ENCODE measurements around the gene MDFIC2. TPM values are rescaled to one million over a fixed set of nuclear protein-coding genes. Genes with fewer than 3 reads are reported as not detected.
A peak's percentile ranks its signal among the peaks of the same experiment; 100 is the strongest.
"Not testable (repeated sequence)": the region's sequence is repeated elsewhere in the genome, so short reads cannot be mapped to it uniquely, and the experiment has no call there.

Gene MDFIC2
- total and polyA plus RNA-seq, 2 of the 13 experiments (the other 11 are each of a cell fraction or from before 2014, with no cell fraction given): not detected

DNA sequence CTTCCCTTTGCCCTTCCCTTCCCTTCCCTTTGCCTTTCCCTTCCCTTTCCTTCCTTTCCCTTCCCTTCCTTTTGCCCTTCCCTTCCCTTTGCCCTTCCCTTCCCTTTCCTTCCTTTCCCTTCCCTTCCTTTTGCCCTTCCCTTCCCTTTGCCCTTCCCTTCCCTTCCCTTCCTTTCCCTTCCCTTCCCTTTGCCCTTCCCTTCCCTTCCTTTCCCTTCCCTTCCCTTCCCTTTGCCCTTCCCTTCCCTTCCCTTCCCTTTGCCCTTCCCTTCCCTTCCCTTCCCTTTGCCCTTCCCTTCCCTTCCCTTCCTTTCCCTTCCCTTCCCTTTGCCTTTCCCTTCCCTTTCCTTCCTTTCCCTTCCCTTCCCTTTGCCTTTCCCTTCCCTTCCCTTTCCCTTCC lies 101.2 kb downstream of the MDFIC2 start:
- intact Hi-C loops (cut with micrococcal nuclease; ENCODE audit: unreplicated experiment); H3K36me3 ChIP-seq (replicated peaks in 1 of 2; ENCODE audit: control insufficient read depth in 1 of 2, insufficient read depth in 2 of 2, low read length in 2 of 2); H3K4me1 ChIP-seq (ENCODE audit: insufficient read depth, low read length); H3K9me3 ChIP-seq (ENCODE audit: low read length); in situ Hi-C loops (cut with HindIII; ENCODE audit: extremely low pct_ligation_motif_present, low pct_unique_long_range_greater_than_20kb); H3K4me3 ChIP-seq (replicated peaks in 1 of 3; ENCODE audit: insufficient read depth in 1 of 3, low read depth in 2 of 3, low read length in 3 of 3); FAIRE-seq; H2AFZ ChIP-seq (ENCODE audit: low read length); POLR2A ChIA-PET; DNase-seq (ENCODE audit: low spot score); H3K9ac ChIP-seq (ENCODE audit: insufficient read depth, low read depth, low read length); CTCF ChIA-PET (ENCODE audit: low intra/inter-chr PET ratio, low total read pairs); ATAC-seq; H3K4me2 ChIP-seq (ENCODE audit: low read depth, low read length); H4K20me1 ChIP-seq (ENCODE audit: insufficient read depth, low read length); H3K79me2 ChIP-seq (ENCODE audit: insufficient read depth, low read length); H3K27ac ChIP-seq (ENCODE audit: extremely low read length, insufficient read depth, low read length); BruUV-seq (replicated peaks); H3K27me3 ChIP-seq (ENCODE audit: control insufficient read depth in 1 of 2, insufficient read depth in 2 of 2, low read length in 2 of 2): not testable (repeated sequence)
- TF ChIP-seq HNRNPK (IDR thresholded peaks at IDR 0.05; ENCODE audit: low read depth, low read length, poor library complexity, severe bottlenecking): peak; percentile 80
- TF ChIP-seq PCBP2 (optimal IDR thresholded peaks at IDR 0.05; ENCODE audit: low read depth, low read length, poor library complexity, severe bottlenecking): peak; percentile 72
- peak; percentile 86 for TF ChIP-seq PCBP1 (IDR thresholded peaks at IDR 0.05; ENCODE audit: borderline replicate concordance, low read depth, low read length)

DNA sequence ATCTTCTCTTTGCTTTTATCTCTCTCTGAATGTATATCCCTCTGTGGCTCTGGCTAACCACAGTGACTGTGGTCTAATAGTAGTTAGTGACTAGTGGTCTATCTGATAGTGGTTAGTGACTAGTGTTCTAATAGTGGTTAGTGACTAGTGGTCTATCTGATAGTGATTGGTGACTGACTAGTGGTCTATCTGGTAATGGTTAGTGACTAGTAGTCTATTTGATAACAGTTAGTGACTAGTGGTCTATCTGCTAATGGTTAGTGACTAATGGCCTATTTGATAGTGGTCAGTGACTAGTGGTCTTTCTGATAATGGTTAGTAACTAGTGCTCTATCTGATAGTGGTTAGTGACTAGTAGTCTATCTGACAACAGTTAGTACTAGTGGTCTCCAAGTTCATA lies 110.5 kb downstream of the MDFIC2 start:
- CTCF ChIA-PET (ENCODE audit: low intra/inter-chr PET ratio, low total read pairs): no interaction called here
- Histone ChIP-seq H3K27me3 (ENCODE audit: control insufficient read depth in 1 of 2, insufficient read depth in 2 of 2, low read length in 2 of 2) (no peaks in the 10 kb centered on the region), H2AFZ (ENCODE audit: low read length) (no peak overlapping the region), H3K36me3 (replicated peaks in 1 of 2; ENCODE audit: control insufficient read depth in 1 of 2, insufficient read depth in 2 of 2, low read length in 2 of 2) (no peaks in the 10 kb centered on the region), H4K20me1 (ENCODE audit: insufficient read depth, low read length) (no peaks in the 10 kb centered on the region), H3K9ac (ENCODE audit: insufficient read depth, low read depth, low read length) (no peak overlapping the region), H3K4me3 (replicated peaks in 1 of 3; ENCODE audit: insufficient read depth in 1 of 3, low read depth in 2 of 3, low read length in 3 of 3) (no peak overlapping the region), H3K27ac (ENCODE audit: extremely low read length, insufficient read depth, low read length) (no peak overlapping the region), H3K4me2 (ENCODE audit: low read depth, low read length) (no peak overlapping the region), H3K9me3 (ENCODE audit: low read length) (no peaks in the 10 kb centered on the region), H3K79me2 (ENCODE audit: insufficient read depth, low read length) (no peaks in the 10 kb centered on the region), H3K4me1 (ENCODE audit: insufficient read depth, low read length) (no peaks in the 10 kb centered on the region)
- in situ Hi-C loops (cut with HindIII; ENCODE audit: extremely low pct_ligation_motif_present, low pct_unique_long_range_greater_than_20kb): no loop called here
- TF ChIP-seq ZNF263 (CRISPR knock-in tag; IDR thresholded peaks at IDR 0.05) (no peak), ZNF44 (CRISPR knock-in tag; IDR thresholded peaks at IDR 0.05) (no peak)
- POLR2A ChIA-PET: no interaction called here
- intact Hi-C loops (cut with micrococcal nuclease; ENCODE audit: unreplicated experiment): no loop called here
- no TSS peak for BruUV-seq (replicated peaks)
- ATAC-seq (no peak), FAIRE-seq (no peak), DNase-seq (ENCODE audit: low spot score) (no peak)
